MG63 (cell line): ENCODE results near the gene OLIG2. TPM values are rescaled to one million over a fixed set of nuclear protein-coding genes. Genes with fewer than 3 reads are reported as not detected.
A peak's percentile ranks its signal among the peaks of the same experiment; 100 is the strongest.

Source experiments
- DNase-seq: peaks from one replicate; pipeline ENCODE4 v3.0.0-alpha.2; 2020
- H3K27me3 ChIP-seq: fragments of 250-450 bp; sonication (Bioruptor Pico); 2 replicates; pipeline ENCODE4 v1.5.1; 2020; ENCODE audit warnings: mild to moderate bottlenecking, moderate library complexity
- H3K36me3 ChIP-seq: fragments of 250-450 bp; sonication (Bioruptor Pico); 2 replicates; pipeline ENCODE4 v1.5.1; 2020; ENCODE audit warnings: mild to moderate bottlenecking, moderate library complexity
- H3K4me3 ChIP-seq: fragments of 250-450 bp; sonication (Bioruptor Pico); 2 replicates; pipeline ENCODE4 v1.5.1; 2020; ENCODE audit warnings: mild to moderate bottlenecking, moderate library complexity
- H3K9me3 ChIP-seq: fragments of 250-450 bp; sonication (Bioruptor Pico); 2 replicates; pipeline ENCODE4 v1.5.1; 2020; ENCODE audit warnings: mild to moderate bottlenecking, moderate library complexity
- total RNA-seq: library from RNA; depleted of rRNA; stranded (reverse); fragments of >200 nt; shearing (Covaris generic); gene quantifications from 2 replicates; pipeline ENCODE4 v1.2.3, GENCODE V29; 2014; ENCODE audit warnings: low replicate concordance

Gene OLIG2
- total RNA-seq, 1 experiment from 2014 or later, result not detected

DNA sequence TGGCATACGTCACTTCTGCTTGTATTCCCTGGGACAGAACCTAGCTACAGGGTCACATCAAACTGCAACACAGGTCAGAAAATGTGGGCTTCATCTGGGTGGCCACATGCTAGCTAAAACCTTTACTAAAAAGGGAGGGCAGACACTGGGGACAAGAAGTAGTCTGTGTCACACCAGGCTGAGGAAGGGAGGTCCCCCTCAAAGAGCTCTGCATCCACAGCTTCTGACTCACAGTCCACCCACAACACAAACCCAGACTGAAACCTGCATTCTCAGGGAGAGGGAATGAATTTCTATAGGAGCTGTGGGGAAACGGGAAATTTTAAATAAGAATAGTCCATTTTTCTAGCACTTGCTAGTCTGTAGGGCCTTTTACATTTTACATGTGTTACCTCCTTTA is 16.2 kb downstream of the OLIG2 start:
- Histone ChIP-seq H3K9me3 (peaks cover 2% of the 10 kb centered on the region; the same call in 1 of the 2 replicates), H3K36me3 (no peaks in the 10 kb centered on the region), H3K27me3 (no peaks in the 10 kb centered on the region), H3K4me3 (no peak overlapping the region)
- no peak for DNase-seq

DNA sequence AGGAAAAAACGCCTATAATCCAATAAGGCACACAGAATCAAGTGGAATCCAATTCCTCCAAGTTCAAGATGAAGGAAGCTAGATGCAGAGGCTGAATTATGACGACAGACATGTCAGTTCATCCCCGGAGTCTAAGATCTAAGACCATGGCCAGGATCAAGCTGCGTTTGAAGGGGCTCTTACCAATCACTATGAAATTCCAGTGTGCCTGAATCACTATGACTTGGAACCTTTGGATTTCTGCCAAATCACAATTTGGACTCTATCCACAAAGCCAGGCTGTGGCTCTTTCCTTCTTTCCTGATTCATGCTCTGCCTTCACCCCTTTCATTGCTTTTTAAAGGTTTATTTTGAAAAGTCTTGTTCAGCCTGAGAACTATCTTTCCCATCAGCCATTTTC is 17.1 kb downstream of the OLIG2 start:
- Histone ChIP-seq H3K9me3 (peaks cover 2% of the 10 kb centered on the region; the same call in 1 of the 2 replicates), H3K36me3 (no peaks in the 10 kb centered on the region), H3K27me3 (no peaks in the 10 kb centered on the region), H3K4me3 (no peak overlapping the region)
- DNase-seq, result peak; percentile 77

DNA sequence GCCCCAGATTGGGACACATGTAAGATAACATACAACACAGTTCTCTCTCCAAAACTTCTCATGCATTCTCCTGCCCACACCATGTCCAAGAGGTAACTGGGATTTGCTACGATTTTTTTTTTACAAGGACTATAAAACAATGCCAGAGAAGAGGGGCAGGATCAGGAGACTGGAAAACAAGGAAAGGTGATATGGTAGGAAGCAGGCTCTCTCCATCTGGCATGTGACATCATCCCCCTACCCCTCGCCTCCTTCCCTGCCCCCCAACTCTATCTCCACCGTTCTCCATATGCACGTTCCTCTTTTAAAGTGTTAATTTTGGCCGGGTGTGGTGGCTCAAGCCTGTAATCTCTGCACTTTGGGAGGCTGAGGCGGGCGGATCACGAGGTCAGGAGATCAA is 20.7 kb downstream of the OLIG2 start:
- Histone ChIP-seq H3K4me3 (no peak overlapping the region), H3K9me3 (peaks cover 2% of the 10 kb centered on the region; the same call in 1 of the 2 replicates)

DNA sequence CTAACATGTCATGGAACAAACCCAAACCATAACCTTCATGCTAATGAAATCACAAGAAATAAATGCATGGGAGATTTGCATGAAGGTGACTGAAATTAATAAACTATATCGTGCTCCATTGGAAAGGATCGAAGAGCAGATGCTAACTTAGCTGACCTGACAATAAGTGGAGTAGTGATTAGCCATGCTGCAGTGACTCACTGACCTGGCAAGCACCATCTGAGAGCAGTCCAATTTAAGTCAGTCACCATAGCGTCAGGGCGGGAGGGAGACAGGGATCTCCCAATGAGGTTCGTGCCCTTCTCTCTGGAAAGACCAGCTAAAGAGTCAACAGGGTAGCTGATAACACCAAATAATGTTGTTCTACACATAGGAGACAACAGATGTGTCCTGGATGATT is 21.5 kb downstream of the OLIG2 start:
- Histone ChIP-seq H3K9me3 (peaks cover 2% of the 10 kb centered on the region; the same call in 1 of the 2 replicates), H3K27me3 (no peaks in the 10 kb centered on the region), H3K36me3 (no peaks in the 10 kb centered on the region), H3K4me3 (no peak overlapping the region)
- DNase-seq, result peak; percentile 90

More for the DNA sequence above, 20.7 kb downstream of the OLIG2 start:
- Histone ChIP-seq H3K36me3 (no peaks in the 10 kb centered on the region), H3K27me3 (no peaks in the 10 kb centered on the region)
- DNase-seq, result no peak

DNA sequence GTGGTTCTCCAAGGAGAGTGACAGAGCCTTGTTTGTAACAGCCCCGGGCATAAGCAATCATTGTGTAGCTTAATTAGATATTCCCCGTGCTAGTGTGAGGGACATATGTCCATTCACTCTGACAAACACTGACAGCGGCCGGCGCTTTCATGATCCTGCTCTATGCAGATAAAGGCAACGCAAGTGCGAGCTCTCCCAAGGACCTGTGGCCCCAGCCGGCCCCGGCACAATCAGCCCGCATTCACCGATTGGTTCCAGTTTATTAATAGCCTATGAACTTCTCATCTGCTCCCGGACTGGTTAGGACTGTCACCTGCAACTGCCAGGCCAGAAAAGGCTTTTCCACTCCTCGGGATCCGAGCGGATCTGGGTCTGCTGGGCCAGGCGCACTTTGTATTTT is 26.2 kb downstream of the OLIG2 start:
- H3K36me3 ChIP-seq, result no peaks in the 10 kb centered on the region
- H3K27me3 ChIP-seq, result no peaks in the 10 kb centered on the region
- H3K4me3 ChIP-seq, result no peak overlapping the region
- no peaks in the 10 kb centered on the region for H3K9me3 ChIP-seq
- DNase-seq, result no peak

DNA sequence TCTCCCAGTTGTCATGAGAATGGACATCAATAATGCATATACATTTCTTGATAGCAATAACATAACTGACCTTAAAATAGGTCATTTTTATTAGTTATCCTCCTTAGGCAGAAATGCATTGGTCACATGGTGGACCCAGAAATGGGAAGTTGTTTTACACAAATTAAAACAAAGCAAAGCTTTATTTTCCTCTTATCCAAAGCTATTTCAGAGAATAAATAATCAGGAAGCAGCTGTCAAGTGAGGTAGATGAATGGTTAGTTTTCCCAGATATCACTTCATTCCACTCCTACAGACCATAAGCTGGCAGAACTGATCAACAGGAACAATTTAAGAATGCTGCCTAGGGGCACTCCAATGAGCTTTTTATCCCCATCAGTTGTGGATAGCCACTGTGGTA is 28.2 kb downstream of the OLIG2 start:
- no peaks in the 10 kb centered on the region for H3K9me3 ChIP-seq
- H3K36me3 ChIP-seq, result no peaks in the 10 kb centered on the region
- H3K27me3 ChIP-seq, result no peaks in the 10 kb centered on the region
- H3K4me3 ChIP-seq, result no peak overlapping the region
- DNase-seq, result no peak

DNA sequence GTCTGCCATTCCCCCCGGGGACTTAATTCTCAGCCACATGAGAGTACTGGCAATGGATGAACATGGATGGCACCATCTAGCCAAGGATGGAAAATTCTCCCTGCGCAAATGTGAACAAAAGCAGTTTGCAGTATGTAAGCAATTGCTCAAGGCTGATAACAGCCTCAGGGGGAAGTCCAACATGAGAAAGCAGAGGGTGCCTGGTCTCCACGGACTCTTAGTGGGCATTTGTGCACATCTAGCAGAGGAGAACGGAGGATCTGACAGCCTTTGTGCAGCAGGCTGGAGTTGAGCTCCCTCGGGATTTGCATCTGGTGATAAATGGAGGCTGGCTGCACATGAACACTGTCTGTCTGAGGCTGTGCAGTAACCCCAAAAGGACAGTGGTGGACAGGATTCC is 30.3 kb downstream of the OLIG2 start:
- no peak overlapping the region for H3K4me3 ChIP-seq
- no peaks in the 10 kb centered on the region for H3K27me3 ChIP-seq
- H3K36me3 ChIP-seq, result no peaks in the 10 kb centered on the region
- DNase-seq, result no peak
- H3K9me3 ChIP-seq, result no peaks in the 10 kb centered on the region

DNA sequence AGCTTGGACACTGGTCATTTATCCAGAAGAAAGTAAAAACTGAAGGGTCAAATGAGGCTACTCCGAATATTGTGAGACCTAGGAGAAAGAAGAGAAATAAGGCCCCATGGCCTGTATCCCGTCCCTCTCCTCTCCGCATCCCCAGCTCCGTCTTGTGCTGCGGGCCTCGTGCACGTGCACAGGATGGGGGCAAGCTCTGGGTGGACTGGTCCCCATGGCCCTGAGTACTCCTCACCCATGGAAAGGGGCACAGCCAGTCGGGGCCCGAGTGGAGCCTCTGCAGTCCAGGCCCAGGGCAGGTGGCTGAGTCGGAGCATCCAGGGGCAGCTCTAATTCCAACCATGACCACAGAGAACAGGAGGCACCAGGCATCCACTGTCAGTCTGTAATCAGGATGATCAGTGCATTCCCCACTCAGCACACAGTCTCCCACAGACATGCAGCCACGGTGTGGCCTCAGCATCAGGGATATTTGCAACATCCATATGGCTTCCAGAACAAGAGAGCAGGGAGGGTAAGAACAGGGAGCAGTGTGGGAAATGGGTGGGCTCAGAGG is 31.7 kb downstream of the OLIG2 start:
- Histone ChIP-seq H3K27me3 (no peaks in the 10 kb centered on the region), H3K4me3 (no peak overlapping the region), H3K36me3 (no peaks in the 10 kb centered on the region), H3K9me3 (no peaks in the 10 kb centered on the region)
- no peak for DNase-seq

DNA sequence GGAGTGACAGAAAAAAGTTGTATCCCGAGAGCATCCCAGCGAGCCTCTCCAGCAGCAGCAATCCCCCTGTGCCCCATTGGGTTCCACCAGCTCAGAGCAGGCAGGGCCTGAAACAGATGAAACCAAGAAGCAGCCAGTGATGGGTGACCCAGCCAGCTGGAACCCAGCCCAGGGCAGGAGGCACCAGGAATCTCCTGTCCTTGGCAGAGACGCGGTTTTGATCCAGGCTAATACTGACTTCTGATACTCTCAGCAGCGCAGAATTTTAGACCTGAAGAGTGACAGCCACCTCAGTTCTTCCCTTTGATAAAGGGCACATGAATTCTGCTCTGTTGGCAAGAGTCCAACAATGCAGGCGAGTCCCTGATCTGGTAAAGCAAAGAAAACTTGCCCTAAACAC is 32.8 kb downstream of the OLIG2 start:
- Histone ChIP-seq H3K4me3 (no peak overlapping the region), H3K9me3 (no peaks in the 10 kb centered on the region), H3K36me3 (no peaks in the 10 kb centered on the region), H3K27me3 (no peaks in the 10 kb centered on the region)
- DNase-seq, result peak; percentile 59

DNA sequence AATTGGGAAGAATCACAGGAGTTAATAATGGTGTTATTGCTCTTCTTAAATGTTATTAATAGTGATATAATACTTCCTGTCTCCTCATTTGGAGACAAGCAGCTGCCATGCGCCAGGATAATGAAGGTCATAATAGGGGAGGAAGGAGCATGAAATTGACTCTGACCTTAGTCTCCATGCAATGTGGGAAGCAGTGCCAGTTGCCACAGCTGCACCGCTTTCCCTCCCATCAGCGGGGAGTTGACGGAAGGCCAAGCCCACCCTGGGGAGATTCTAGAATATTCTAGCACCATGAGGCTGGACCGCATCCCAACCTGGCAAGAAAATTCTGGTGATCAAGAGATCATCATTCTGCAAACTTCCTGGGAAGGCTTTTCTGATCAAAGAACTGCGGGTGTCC is 33.2 kb downstream of the OLIG2 start:
- Histone ChIP-seq H3K27me3 (peaks cover 3% of the 10 kb centered on the region; the same call in 1 of the 2 replicates), H3K9me3 (no peaks in the 10 kb centered on the region), H3K36me3 (no peaks in the 10 kb centered on the region), H3K4me3 (no peak overlapping the region)
- DNase-seq, result no peak

DNA sequence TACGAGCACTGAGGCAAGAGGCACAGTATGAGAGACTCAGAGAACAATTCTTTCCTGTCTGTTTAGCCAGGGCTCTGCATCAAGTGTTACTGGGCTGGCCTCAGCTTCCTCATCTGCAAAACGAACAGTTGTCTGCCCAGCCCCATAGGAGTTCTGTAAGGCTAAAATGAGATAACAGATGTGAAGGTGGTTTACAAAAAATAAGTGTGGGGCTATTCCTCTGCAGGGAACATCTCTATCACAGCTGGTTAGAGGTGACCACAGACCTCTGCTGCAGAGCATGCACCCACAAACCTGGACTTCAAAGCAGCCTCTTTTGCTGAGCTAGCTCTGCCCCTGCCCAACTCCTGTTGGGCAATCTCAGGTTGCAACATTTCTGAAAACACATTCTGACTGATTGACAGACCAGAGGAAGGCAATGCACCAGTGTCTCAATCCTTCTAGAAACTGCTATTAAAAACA is 33.7 kb downstream of the OLIG2 start:
- DNase-seq, result no peak
- no peaks in the 10 kb centered on the region for H3K9me3 ChIP-seq
- H3K36me3 ChIP-seq, result no peaks in the 10 kb centered on the region
- no peak overlapping the region for H3K4me3 ChIP-seq
- H3K27me3 ChIP-seq, result peaks cover 8% of the 10 kb centered on the region; the same call in 1 of the 2 replicates

DNA sequence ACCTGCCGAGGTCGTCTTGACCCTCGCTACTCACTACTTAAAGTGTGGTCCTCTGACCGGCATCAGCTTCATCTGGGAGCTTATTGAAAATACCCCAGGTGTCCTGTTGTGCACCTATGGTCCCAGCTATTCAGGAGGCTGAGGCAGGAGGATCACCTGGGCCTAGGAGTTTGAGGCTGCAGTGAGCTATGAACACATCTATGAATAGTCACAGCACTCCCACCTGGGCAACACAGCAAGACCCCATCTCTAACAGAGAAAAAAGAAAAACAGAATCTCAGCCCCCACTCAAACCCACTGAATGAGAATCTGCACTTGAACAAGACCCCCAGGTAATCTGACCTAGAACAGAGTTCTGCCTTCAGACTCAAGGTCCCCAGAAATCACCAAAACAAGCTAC is 35.5 kb downstream of the OLIG2 start:
- no peak for DNase-seq
- H3K36me3 ChIP-seq, result no peaks in the 10 kb centered on the region
- H3K4me3 ChIP-seq, result no peak overlapping the region
- H3K9me3 ChIP-seq, result no peaks in the 10 kb centered on the region
- peaks cover 19% of the 10 kb centered on the region for H3K27me3 ChIP-seq

DNA sequence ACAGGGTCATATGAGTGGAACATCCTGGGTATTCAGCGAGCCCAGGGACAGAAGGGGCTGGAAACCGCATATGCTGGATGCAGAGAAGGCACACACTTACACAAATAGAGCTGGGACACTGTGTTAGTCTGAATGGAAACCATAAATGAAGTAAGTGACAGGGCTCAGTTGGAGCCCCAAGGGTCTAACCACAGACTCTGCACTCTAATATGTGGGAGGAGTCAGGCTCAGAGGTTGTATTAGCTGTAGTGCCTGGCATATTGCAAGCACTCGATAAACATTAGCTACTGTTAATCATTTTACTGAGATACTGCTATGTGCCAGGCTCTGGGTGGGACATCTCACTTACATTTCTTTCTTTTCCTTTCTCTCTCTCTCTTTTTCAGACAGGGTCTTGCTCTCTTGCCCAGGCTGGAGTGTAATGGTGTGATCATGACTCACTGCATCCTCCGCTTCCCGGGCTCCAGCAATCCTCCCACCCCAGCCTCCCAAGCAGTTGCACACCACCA is 37.7 kb downstream of the OLIG2 start:
- no peak overlapping the region for H3K4me3 ChIP-seq
- H3K36me3 ChIP-seq, result no peaks in the 10 kb centered on the region
- no peak for DNase-seq
- peaks cover 28% of the 10 kb centered on the region for H3K27me3 ChIP-seq
- no peaks in the 10 kb centered on the region for H3K9me3 ChIP-seq

DNA sequence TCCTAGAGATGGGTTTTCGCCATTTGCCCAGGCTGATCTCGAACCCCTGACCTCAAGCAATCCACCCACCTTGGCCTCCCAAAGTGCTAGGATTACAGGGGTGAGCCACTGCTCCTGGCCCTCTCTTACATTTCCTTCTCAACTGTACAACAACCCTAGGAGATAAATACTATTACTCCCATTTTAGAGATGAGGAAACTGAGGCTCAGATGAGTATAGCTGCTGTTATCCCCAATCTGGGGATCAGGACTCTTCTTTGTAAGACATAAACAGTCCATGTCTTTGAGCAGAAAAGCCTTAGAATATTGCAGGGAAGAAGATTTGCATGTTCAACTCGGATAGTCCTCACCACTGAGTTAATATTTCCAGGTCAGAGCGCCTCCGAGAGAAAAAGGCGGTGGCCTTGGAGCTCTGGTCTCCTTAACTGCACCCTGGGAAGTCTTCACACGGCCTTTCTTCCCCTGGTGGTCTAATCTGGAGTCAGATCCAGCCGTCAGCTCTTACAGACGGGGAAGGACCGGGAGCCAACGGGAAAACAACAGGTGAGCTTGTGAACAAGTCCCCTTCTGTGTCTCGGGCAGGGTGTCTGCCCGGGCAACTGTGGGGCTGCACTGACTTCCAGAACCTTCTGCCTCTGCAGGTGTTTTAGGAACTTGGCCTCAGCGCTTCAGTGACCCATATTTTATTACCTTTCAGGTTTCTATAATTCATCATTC is 38.3 kb downstream of the OLIG2 start:
- DNase-seq, result no peak
- H3K27me3 ChIP-seq, result peaks cover 34% of the 10 kb centered on the region
- H3K36me3 ChIP-seq, result no peaks in the 10 kb centered on the region

DNA sequence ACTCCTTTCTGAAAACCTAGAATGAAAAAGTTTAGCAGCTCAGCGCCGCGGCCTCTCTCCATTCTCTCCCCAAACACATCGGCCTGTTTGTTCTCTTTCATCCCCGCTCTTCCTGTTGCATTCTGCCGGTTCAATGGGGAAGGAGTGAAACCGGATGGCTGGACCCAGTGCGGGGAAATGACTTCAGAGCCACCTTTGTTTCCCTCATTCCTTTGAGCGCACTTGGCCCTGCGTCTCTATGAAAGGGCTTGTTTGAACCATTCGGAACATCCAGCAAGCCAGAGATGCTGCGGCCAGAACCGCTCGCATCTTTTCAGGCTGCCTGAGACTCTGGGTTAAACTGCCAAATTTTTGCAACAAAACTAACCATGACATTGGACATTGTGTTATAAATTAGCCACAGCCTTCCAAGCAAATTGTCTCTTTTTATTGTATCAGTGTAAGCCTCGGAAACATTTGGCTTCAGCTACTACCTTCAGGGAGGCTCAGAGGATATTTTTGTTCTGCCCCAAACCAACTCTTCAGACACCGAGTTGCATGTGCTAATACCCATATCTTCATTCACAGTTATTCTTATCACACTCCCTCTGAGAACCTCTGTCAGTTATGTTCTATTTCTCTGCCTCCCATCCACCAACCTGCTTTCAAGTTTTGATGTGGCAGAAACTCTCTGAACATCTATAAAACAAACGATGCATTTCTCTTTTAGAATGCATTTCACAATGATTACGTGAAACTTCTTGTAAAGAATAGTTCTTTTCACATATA is 39.1 kb downstream of the OLIG2 start:
- Histone ChIP-seq H3K4me3 (no peak overlapping the region), H3K36me3 (no peaks in the 10 kb centered on the region), H3K27me3 (peaks cover 42% of the 10 kb centered on the region), H3K9me3 (no peaks in the 10 kb centered on the region; the same call in 1 of the 2 replicates)
- DNase-seq, result no peak

More for the DNA sequence above, 38.3 kb downstream of the OLIG2 start:
- Histone ChIP-seq H3K4me3 (no peak overlapping the region), H3K9me3 (no peaks in the 10 kb centered on the region; the same call in 1 of the 2 replicates)

DNA sequence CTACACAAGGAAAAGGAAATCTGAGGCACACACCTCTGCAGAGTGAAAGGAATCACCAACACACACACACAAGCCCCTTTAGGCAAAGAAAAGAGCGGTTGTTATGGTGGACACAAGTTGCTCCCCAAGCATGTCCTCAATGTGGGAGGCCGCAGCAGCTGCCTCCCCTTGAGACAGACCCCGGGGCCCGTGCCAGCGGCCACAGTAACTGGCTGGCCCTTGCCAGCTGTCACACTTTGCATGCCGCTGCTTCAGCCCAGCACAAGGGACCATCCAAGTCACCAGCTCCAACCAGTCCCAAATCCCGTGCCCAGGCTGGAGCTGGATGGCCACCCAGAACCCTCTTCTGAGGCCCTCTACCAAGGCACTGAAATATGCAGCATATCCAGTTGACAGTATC is 41.3 kb downstream of the OLIG2 start:
- H3K9me3 ChIP-seq, result no peaks in the 10 kb centered on the region; the same call in 1 of the 2 replicates
- H3K27me3 ChIP-seq, result peaks cover 58% of the 10 kb centered on the region
- H3K36me3 ChIP-seq, result no peaks in the 10 kb centered on the region
- DNase-seq, result no peak
- no peak overlapping the region for H3K4me3 ChIP-seq

DNA sequence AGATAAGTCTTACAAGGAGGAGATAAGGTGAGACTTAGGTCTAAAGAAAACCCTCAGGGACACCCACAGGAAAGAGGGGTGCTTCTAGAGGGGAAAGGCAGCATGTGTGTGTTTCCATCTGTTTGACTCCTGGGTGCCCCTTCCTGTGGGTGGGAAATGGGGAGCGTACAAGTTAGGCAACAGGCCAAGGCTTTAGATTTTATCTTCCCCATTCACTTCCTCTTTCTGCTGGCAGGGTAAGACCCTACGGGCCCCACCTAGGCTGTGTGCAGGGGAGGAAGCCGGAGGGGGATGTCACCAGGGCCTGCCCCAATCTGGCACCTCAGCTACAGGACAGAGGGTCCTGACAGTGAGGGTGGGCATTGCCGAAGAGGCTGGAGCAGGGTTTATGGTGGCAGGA is 41.7 kb downstream of the OLIG2 start:
- DNase-seq, result no peak
- H3K27me3 ChIP-seq, result peaks cover 63% of the 10 kb centered on the region
- H3K36me3 ChIP-seq, result no peaks in the 10 kb centered on the region
- no peaks in the 10 kb centered on the region; the same call in 1 of the 2 replicates for H3K9me3 ChIP-seq
- H3K4me3 ChIP-seq, result no peak overlapping the region
